K562 (cell line): Measurements from ENCODE around the gene GRB10. TPM values are rescaled to one million over a fixed set of nuclear protein-coding genes. Genes with fewer than 3 reads are reported as not detected.

Experiments
- ATAC-seq: fragments of 200-7000 bp; cut with Tn5 transposase; 3 replicates; pipeline ENCODE4 v1.9.1; 2020; ENCODE audit warnings: moderate library complexity
- BruUV-seq: library from RNA; stranded (reverse); fragments of 400-500 nt; replicated peaks from 2 replicates; lab custom pipeline; 2021; lab: Mats Ljungman, UMichigan
- CTCF ChIA-PET: fragments of 300-600 bp; formaldehyde crosslinking; extraction: SDS; loops from one replicate; lab custom pipeline; 2021; ENCODE audit warnings: low intra/inter-chr PET ratio; lab: Yijun Ruan, JAX
- POLR2A ChIA-PET: fragments of 300-600, 350-650 bp; sonication (Branson Sonifier 250); formaldehyde crosslinking; extraction: SDS; loops from one replicate; lab custom pipeline; 2021; ENCODE audit warnings: antibody characterized with exemption, inconsistent platforms; lab: Yijun Ruan, JAX
- DNase-seq, 4 experiments: peaks; one replicate each; pipeline versions ENCODE4 v3.0.0 to v3.0.0-alpha.2; 2011 to 2018; ENCODE audit warnings: low spot score in 3 of 4, mixed read lengths in 3 of 4; ENCODE audit errors: extremely low read depth in 1 of 4
- FAIRE-seq: peaks from 2 replicates; lab custom pipeline; 2011; peaks lifted over from hg19 to GRCh38; lab: Jason Lieb, UNC
- H2AFZ ChIP-seq: 2 replicates; pipeline ENCODE4 v1.6.0; 2011; ENCODE audit warnings: low read depth, low read length, control low read depth, inconsistent platforms
- H3K27ac ChIP-seq: fragments of 200-600 bp; 3 replicates; pipeline ENCODE4 v1.8.0; 2011; ENCODE audit warnings: low read depth, mild to moderate bottlenecking, control low read depth, inconsistent platforms, low read length, moderate library complexity, mixed read lengths; ENCODE audit errors: extremely low read depth
- H3K27me3 ChIP-seq, 2 experiments: fragments of 300-600 bp in 1 of 2; 2 replicates in 1 of 2; 3 replicates in 1 of 2; pipeline versions ENCODE4 v1.6.0 to v1.8.0; 2011; ENCODE audit warnings: inconsistent platforms in 2 of 2, low read length in 2 of 2, mild to moderate bottlenecking in 1 of 2, mixed read lengths in 1 of 2, moderate library complexity in 1 of 2; ENCODE audit not compliant: control insufficient read depth in 2 of 2, insufficient read depth in 2 of 2
- H3K36me3 ChIP-seq: fragments of 300-600 bp; 3 replicates; pipeline ENCODE4 v1.8.0; 2011; ENCODE audit warnings: mild to moderate bottlenecking, low read length, inconsistent platforms; ENCODE audit not compliant: control insufficient read depth, insufficient read depth
- H3K4me1 ChIP-seq, 2 experiments: fragments of 200-600 bp in 1 of 2; replicated peaks in 1 of 2; 2 replicates in 1 of 2; 3 replicates in 1 of 2; pipeline versions ENCODE4 v1.5.1 to v1.8.0; 2011; ENCODE audit warnings: inconsistent platforms in 2 of 2, low read length in 2 of 2, mild to moderate bottlenecking in 1 of 2, mixed read lengths in 1 of 2, moderate library complexity in 1 of 2; ENCODE audit not compliant: control insufficient read depth in 2 of 2, insufficient read depth in 2 of 2
- H3K4me2 ChIP-seq: 2 replicates; pipeline ENCODE4 v1.6.1; 2011; ENCODE audit warnings: low read length, control low read depth, inconsistent platforms, mixed read lengths; ENCODE audit not compliant: insufficient read depth
- H3K4me3 ChIP-seq: fragments of 200-600 bp; sonication (generic), shearing (Covaris generic); 2 replicates; pipeline ENCODE4 v1.5.1; 2016; ENCODE audit warnings: control low read depth, inconsistent platforms
- H3K79me2 ChIP-seq: fragments of 200-600 bp; 3 replicates; pipeline ENCODE4 v1.8.0; 2011; ENCODE audit warnings: low read length, inconsistent platforms; ENCODE audit not compliant: control insufficient read depth, insufficient read depth
- H3K9ac ChIP-seq, 2 experiments: 2 replicates each; pipeline versions ENCODE4 v1.6.0 to v1.6.1; 2011; ENCODE audit warnings: low read depth in 2 of 2, low read length in 2 of 2, control low read depth in 1 of 2, inconsistent platforms in 1 of 2, mild to moderate bottlenecking in 1 of 2, mixed read lengths in 1 of 2; ENCODE audit not compliant: insufficient read depth in 1 of 2
- H3K9me1 ChIP-seq: one replicate; pipeline ENCODE4 v1.6.0; 2011; ENCODE audit warnings: inconsistent platforms, mild to moderate bottlenecking, low read length, moderate library complexity; ENCODE audit not compliant: control insufficient read depth, insufficient read depth
- H3K9me3 ChIP-seq: replicated peaks from 2 replicates; pipeline ENCODE4 v1.5.1; 2011; ENCODE audit warnings: low read depth, low read length, inconsistent platforms; ENCODE audit not compliant: control insufficient read depth, insufficient read depth
- H4K20me1 ChIP-seq: replicated peaks from 2 replicates; pipeline ENCODE4 v1.6.1; 2011; ENCODE audit warnings: low read length, inconsistent platforms, mixed read lengths; ENCODE audit not compliant: control insufficient read depth, insufficient read depth
- MEIS2 ChIP-seq: fragments of 450-650 bp; IDR thresholded peaks from 2 replicates; pipeline ENCODE4 v1.6.1; 2014; ENCODE audit warnings: mild to moderate bottlenecking; ENCODE audit not compliant: partially characterized antibody
- POLR2B ChIP-seq: fragments of 450-650 bp; IDR thresholded peaks from 2 replicates; pipeline ENCODE4 v1.6.1; 2018; ENCODE audit warnings: low read depth; ENCODE audit not compliant: partially characterized antibody
- ZC3H11A ChIP-seq: IDR thresholded peaks from 2 replicates; pipeline ENCODE4 v1.6.1; 2012; ENCODE audit warnings: low read depth, low read length, improper control_type of control experiment
- ZNF274 ChIP-seq: IDR thresholded peaks from 2 replicates; pipeline ENCODE4 v1.6.1; 2011; ENCODE audit warnings: low read depth, mild to moderate bottlenecking, low read length, moderate library complexity, borderline replicate concordance
- WGBS: fragments of 100-300 bp; shearing (Covaris generic); methylation state at CpG from one replicate; pipeline ENCODE4 v1.1.6; 2016; ENCODE audit warnings: low coverage, mixed read lengths; ENCODE audit not compliant: insufficient coverage; ENCODE audit errors: missing lambda C conversion rate; 5-methylcytosine and 5-hydroxymethylcytosine counted together
- in situ Hi-C: fragments of 300-500 bp; cut with MboI; formaldehyde crosslinking; loops from 4 replicates; pipeline ENCODE4 v1.15.0; 2018; ENCODE audit warnings: inconsistent platforms, mixed read lengths
- intact Hi-C: fragments of 100-400 bp; cut with micrococcal nuclease; formaldehyde crosslinking; loops from 2 replicates; pipeline ENCODE4 v1.14.2; 2022
- polyA plus RNA-seq, 8 experiments: library from polyadenylated mRNA; depleted of rRNA in 4 of 8; stranded (reverse) in 5 of 8; unstranded in 3 of 8; fragments of >200 nt; fragmentation: Nextera tagmentation in 2 of 8; fragmentation: Illumina TruSeq in 1 of 8; extraction: Ambion mirVana in 2 of 8; extraction: Trizol in 1 of 8; gene quantifications; 2 replicates each; pipeline versions ENCODE4 v1.2.1 to v1.2.3, GENCODE V29; 2011 to 2014; ENCODE audit warnings: inconsistent platforms in 1 of 8, missing spikeins in 1 of 8
- total RNA-seq, 7 experiments: library from RNA; depleted of rRNA in 6 of 7; stranded (reverse); fragments of >200 nt in 6 of 7; fragmentation: Illumina TruSeq in 2 of 7; extraction: Trizol in 2 of 7; gene quantifications; 2 replicates each; pipeline versions ENCODE4 v1.2.1 to v1.2.3, GENCODE V29; 2011 to 2021; ENCODE audit warnings: low replicate concordance in 1 of 7

The GRB10 gene
- total and polyA plus RNA-seq, 9 of the 15 experiments (the other 6 are each of a cell fraction or from before 2014, with no cell fraction given): 8.9 to 88.5 (median 40.7) TPM

DNA sequence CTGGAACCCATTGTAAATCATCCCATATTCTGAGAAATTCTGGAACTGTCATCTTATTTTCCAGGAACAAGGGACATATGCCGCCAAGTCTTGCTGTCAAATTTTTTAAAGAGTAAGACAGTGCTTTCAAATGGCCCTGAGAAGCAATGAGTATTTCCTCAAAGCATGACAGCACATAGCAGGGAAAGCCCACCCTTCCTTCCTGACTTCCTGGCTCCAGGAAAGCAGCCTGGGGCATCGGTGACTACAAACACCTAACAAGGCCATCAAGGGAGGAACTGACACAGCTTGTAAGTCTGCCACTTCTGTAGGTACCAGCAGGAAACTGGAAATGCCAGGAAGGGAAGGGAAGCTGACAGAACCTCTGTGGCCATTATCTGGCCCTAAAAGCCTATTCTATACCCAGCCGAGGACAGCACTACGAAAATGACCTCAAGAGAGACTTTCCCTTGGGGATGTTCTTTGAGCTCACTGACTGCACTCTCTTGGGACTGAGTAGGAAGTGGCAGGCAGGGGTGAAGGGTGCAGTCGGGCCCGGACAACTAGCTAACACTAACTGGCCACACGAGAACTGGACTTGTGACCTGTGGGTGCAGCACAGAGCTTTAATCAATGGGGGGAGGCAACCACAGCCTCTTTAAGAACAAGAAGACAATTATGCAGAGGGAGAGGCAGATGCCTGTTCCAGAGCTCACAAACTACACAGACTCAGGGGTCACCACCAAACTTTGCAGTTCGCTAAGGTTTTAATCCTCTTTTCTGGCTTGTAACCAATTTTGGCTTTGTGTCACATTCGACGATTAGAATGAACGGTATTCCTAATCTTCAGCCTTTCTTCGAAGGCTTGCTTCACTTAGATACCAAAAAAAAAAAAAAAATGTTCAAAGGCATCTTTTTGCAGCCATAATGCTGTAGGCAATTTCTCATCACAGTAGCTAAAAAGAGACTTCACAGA, 52.0 kb downstream of the GRB10 start:
- intact Hi-C loops: no loop called here
- Histone ChIP-seq H3K9me1 (no peaks in the 10 kb centered on the region), H3K4me2 (no peak overlapping the region), H4K20me1 (peaks cover 30% of the 10 kb centered on the region)
- DNase-seq (no peak), ATAC-seq (no peak; the same call in 2 of the 3 replicates)
- in situ Hi-C loops: no loop called here
- TF ChIP-seq MEIS2: peak; percentile 10
- no peak for TF ChIP-seq ZC3H11A
- TF ChIP-seq POLR2B: no peak
- TF ChIP-seq ZNF274: no peak
- TF ChIP-seq, all 486 proteins: peak for 1
- no TSS peak for BruUV-seq
- no peak overlapping the region for H3K27ac ChIP-seq
- H2AFZ ChIP-seq: no peak overlapping the region
- ChIA-PET CTCF (no interaction called here), POLR2A (interaction anchor here (0.6 to 0.9 kb wide), 2 partner anchors 42 to 90 kb away, joined by 3 to 4 read pairs; no protein-coding TSS in a partner anchor)
- H3K36me3 ChIP-seq: peaks cover 6% of the 10 kb centered on the region; the same call in 2 of the 3 replicates
- H3K4me1 ChIP-seq: peaks cover 0 to 6% of the 10 kb centered on the region in 2 experiments; a peak in 3 of 5 replicates
- no peak for FAIRE-seq
- no peaks in the 10 kb centered on the region for H3K27me3 ChIP-seq
- WGBS: 64% methylated on average over 12 of the region's 12 CpGs
- no peaks in the 10 kb centered on the region for H3K9me3 ChIP-seq
- H3K79me2 ChIP-seq: peaks cover 91% of the 10 kb centered on the region
- H3K9ac ChIP-seq: no peak overlapping the region
- H3K4me3 ChIP-seq: no peak overlapping the region
